Neuron (in vitro differentiated cells): Measurements from ENCODE around the gene VEGFD.

Experiments used
- H2AFZ ChIP-seq: one replicate; pipeline ENCODE4 v1.6.1; 2013; ENCODE audit warnings: low read depth, mild to moderate bottlenecking, inconsistent platforms, low read length, moderate library complexity
- H3K27me3 ChIP-seq: one replicate; pipeline ENCODE4 v1.6.1; 2013; ENCODE audit warnings: low read length; ENCODE audit not compliant: insufficient read depth
- H3K36me3 ChIP-seq: one replicate; pipeline ENCODE4 v1.6.1; 2013; ENCODE audit warnings: low read length; ENCODE audit not compliant: insufficient read depth
- H3K4me1 ChIP-seq: one replicate; pipeline ENCODE4 v1.6.1; 2013; ENCODE audit warnings: low read length; ENCODE audit not compliant: insufficient read depth
- H3K4me3 ChIP-seq: 2 replicates; pipeline ENCODE4 v1.5.1; 2013; ENCODE audit warnings: mild to moderate bottlenecking, low read length, moderate library complexity
- H3K9me3 ChIP-seq: one replicate; pipeline ENCODE4 v1.6.1; 2013; ENCODE audit warnings: low read length

Gene VEGFD

GRCh38 chrX:15345976-15346375, 38.2 kb downstream of the VEGFD start:
- H3K4me1 ChIP-seq, result peaks cover 9% of the 10 kb centered on the region
- no peak overlapping the region for H3K4me3 ChIP-seq
- H3K9me3 ChIP-seq, result no peaks in the 10 kb centered on the region
- H3K36me3 ChIP-seq, result no peaks in the 10 kb centered on the region
- H2AFZ ChIP-seq, result no peak overlapping the region
- H3K27me3 ChIP-seq, result no peaks in the 10 kb centered on the region

- H3K27me3 ChIP-seq, result no peaks in the 10 kb centered on the region
Observed at GRCh38 chrX:15344106-15344505, 40.1 kb downstream of the VEGFD start.

GRCh38 chrX:15343075-15343476, 41.1 kb downstream of the VEGFD start:
- no peak overlapping the region for H2AFZ ChIP-seq
- H3K9me3 ChIP-seq, result no peaks in the 10 kb centered on the region
- H3K4me1 ChIP-seq, result peaks cover 26% of the 10 kb centered on the region
- no peaks in the 10 kb centered on the region for H3K27me3 ChIP-seq
- H3K4me3 ChIP-seq, result no peak overlapping the region
- no peaks in the 10 kb centered on the region for H3K36me3 ChIP-seq

More at GRCh38 chrX:15344106-15344505, 40.1 kb downstream of the VEGFD start:
- Histone ChIP-seq H3K4me3 (no peak overlapping the region), H3K9me3 (no peaks in the 10 kb centered on the region), H3K4me1 (peaks cover 26% of the 10 kb centered on the region), H2AFZ (no peak overlapping the region), H3K36me3 (no peaks in the 10 kb centered on the region)

- H3K4me3 ChIP-seq, result no peak overlapping the region
- no peaks in the 10 kb centered on the region for H3K27me3 ChIP-seq
- H3K36me3 ChIP-seq, result no peaks in the 10 kb centered on the region
Observed at GRCh38 chrX:15340867-15341266, 43.3 kb downstream of the VEGFD start.

GRCh38 chrX:15336023-15336413, 48.2 kb downstream of the VEGFD start:
- H3K4me3 ChIP-seq, result peak overlapping the region; percentile 62
- no peaks in the 10 kb centered on the region for H3K27me3 ChIP-seq
- peaks cover 2% of the 10 kb centered on the region for H3K36me3 ChIP-seq
- peak overlapping the region; percentile 38 for H2AFZ ChIP-seq
- H3K9me3 ChIP-seq, result no peaks in the 10 kb centered on the region
- peaks cover 19% of the 10 kb centered on the region for H3K4me1 ChIP-seq

More at GRCh38 chrX:15340867-15341266, 43.3 kb downstream of the VEGFD start:
- no peaks in the 10 kb centered on the region for H3K9me3 ChIP-seq
- H3K4me1 ChIP-seq, result peaks cover 28% of the 10 kb centered on the region
- H2AFZ ChIP-seq, result no peak overlapping the region

- no peaks in the 10 kb centered on the region for H3K9me3 ChIP-seq
- H3K4me1 ChIP-seq, result peaks cover 13% of the 10 kb centered on the region
- H2AFZ ChIP-seq, result peak within 1 kb of the TSS; percentile 38
- H3K27me3 ChIP-seq, result no peaks in the 10 kb centered on the region
- peaks cover 2% of the 10 kb centered on the region for H3K36me3 ChIP-seq
- H3K4me3 ChIP-seq, result peak within 1 kb of the TSS; percentile 62
Observed at GRCh38 chrX:15335135-15336022, 48.8 kb downstream of the VEGFD start, which contains the start of gene PIGA. TSS of gene PIGA (minus strand) at chrX:15335523. CDS start at chrX:15331930, 3,593 bp downstream.

- H3K27me3 ChIP-seq, result no peaks in the 10 kb centered on the region
- H3K9me3 ChIP-seq, result no peaks in the 10 kb centered on the region
- H2AFZ ChIP-seq, result no peak overlapping the region
- peaks cover 5% of the 10 kb centered on the region for H3K4me1 ChIP-seq
- peak overlapping the region; percentile 62 for H3K4me3 ChIP-seq
- H3K36me3 ChIP-seq, result peaks cover 5% of the 10 kb centered on the region
Observed at GRCh38 chrX:15334561-15334960, 49.7 kb downstream of the VEGFD start.

- no peak overlapping the region for H3K4me3 ChIP-seq
- H2AFZ ChIP-seq, result no peak overlapping the region
- no peaks in the 10 kb centered on the region for H3K4me1 ChIP-seq
- H3K36me3 ChIP-seq, result peaks cover 13% of the 10 kb centered on the region
- H3K9me3 ChIP-seq, result no peaks in the 10 kb centered on the region
- H3K27me3 ChIP-seq, result peaks cover 7% of the 10 kb centered on the region
Observed at GRCh38 chrX:15328821-15329220, 55.4 kb downstream of the VEGFD start.

GRCh38 chrX:15328131-15328530, 56.1 kb downstream of the VEGFD start:
- H3K36me3 ChIP-seq, result peaks cover 17% of the 10 kb centered on the region
- H3K4me3 ChIP-seq, result no peak overlapping the region
- H3K27me3 ChIP-seq, result peaks cover 8% of the 10 kb centered on the region

GRCh38 chrX:15322472-15322871, 61.7 kb downstream of the VEGFD start:
- Histone ChIP-seq H3K4me1 (no peaks in the 10 kb centered on the region), H3K27me3 (peaks cover 8% of the 10 kb centered on the region), H2AFZ (no peak overlapping the region), H3K36me3 (peaks cover 11% of the 10 kb centered on the region), H3K4me3 (no peak overlapping the region), H3K9me3 (no peaks in the 10 kb centered on the region)

More at GRCh38 chrX:15328131-15328530, 56.1 kb downstream of the VEGFD start:
- H3K4me1 ChIP-seq, result no peaks in the 10 kb centered on the region
- H3K9me3 ChIP-seq, result no peaks in the 10 kb centered on the region
- no peak overlapping the region for H2AFZ ChIP-seq

- no peaks in the 10 kb centered on the region for H3K4me1 ChIP-seq
- no peaks in the 10 kb centered on the region for H3K9me3 ChIP-seq
- no peak overlapping the region for H2AFZ ChIP-seq
- peaks cover 8% of the 10 kb centered on the region for H3K27me3 ChIP-seq
- no peak overlapping the region for H3K4me3 ChIP-seq
- peaks cover 11% of the 10 kb centered on the region for H3K36me3 ChIP-seq
Observed at GRCh38 chrX:15322072-15322471, 62.1 kb downstream of the VEGFD start.

GRCh38 chrX:15321447-15321846, 62.8 kb downstream of the VEGFD start:
- H3K27me3 ChIP-seq, result peaks cover 7% of the 10 kb centered on the region
- H3K4me1 ChIP-seq, result no peaks in the 10 kb centered on the region
- peaks cover 11% of the 10 kb centered on the region for H3K36me3 ChIP-seq
- H2AFZ ChIP-seq, result no peak overlapping the region
- no peak overlapping the region for H3K4me3 ChIP-seq
- H3K9me3 ChIP-seq, result no peaks in the 10 kb centered on the region

GRCh38 chrX:15320297-15320696, 63.9 kb downstream of the VEGFD start:
- Histone ChIP-seq H3K4me1 (no peaks in the 10 kb centered on the region), H3K4me3 (no peak overlapping the region), H2AFZ (no peak overlapping the region), H3K27me3 (peaks cover 6% of the 10 kb centered on the region), H3K36me3 (peaks cover 11% of the 10 kb centered on the region), H3K9me3 (no peaks in the 10 kb centered on the region)
